Measurements from ENCODE around the gene LRRC8D.
"Not testable (repeated sequence)": the region's sequence is repeated elsewhere in the genome, so short reads cannot be mapped to it uniquely, and the experiment has no call there.

Gene LRRC8D

GRCh38 chr1:89820422-89821321, at the start of gene LRRC8D:
LRRC8D (plus strand) TSS chr1:89821032; CDS start chr1:89933069, 112,037 bp downstream.
- DNase-seq: peak; percentile 88

DNA sequence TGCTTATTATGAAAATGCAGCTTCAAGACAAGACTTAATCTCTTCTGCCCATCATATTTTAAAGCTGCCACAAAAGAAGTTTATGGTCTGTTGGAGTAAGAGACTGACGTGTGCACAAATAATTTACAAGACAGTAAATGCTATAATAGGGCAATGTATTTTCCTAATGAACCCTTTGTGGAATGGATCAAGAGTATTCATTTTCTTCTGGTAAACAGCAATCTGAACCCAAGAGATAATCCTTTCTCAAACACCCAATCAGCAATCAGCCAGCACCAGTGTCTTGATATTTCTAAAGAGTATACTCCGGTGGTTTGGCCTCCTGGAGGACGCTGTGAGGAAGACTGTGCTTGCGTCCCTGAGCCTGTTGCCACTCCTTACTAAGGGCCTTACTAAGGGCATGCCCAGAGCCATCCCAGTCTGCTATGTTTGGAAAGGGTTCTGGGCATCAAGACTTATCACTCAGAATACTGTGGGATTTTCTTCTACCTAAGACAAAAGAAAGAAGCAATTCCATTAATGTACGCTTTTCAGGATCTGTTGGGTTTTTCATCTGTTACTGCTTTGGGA, 48.8 kb upstream of the LRRC8D start:
- DNase-seq: no peak

- DNase-seq: not testable (repeated sequence)
Measured at GRCh38 chr1:89776104-89776503, 44.7 kb upstream of the LRRC8D start.

DNA sequence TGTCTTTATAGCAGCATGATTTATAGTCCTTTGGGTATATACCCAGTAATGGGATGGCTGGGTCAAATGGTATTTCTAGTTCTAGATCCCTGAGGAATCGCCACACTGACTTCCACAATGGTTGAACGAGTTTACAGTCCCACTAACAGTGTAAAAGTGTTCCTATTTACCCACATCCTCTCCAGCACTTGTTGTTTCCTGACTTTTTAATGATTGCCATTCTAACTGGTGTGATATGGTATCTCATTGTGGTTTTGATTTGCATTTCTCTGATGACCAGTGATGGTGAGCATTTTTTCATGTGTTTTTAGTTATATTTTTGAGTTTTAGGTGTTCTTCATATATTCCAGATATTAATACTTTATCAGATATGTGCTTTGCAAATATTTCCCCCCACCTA, 43.6 kb upstream of the LRRC8D start:
- not testable (repeated sequence) for DNase-seq

DNA sequence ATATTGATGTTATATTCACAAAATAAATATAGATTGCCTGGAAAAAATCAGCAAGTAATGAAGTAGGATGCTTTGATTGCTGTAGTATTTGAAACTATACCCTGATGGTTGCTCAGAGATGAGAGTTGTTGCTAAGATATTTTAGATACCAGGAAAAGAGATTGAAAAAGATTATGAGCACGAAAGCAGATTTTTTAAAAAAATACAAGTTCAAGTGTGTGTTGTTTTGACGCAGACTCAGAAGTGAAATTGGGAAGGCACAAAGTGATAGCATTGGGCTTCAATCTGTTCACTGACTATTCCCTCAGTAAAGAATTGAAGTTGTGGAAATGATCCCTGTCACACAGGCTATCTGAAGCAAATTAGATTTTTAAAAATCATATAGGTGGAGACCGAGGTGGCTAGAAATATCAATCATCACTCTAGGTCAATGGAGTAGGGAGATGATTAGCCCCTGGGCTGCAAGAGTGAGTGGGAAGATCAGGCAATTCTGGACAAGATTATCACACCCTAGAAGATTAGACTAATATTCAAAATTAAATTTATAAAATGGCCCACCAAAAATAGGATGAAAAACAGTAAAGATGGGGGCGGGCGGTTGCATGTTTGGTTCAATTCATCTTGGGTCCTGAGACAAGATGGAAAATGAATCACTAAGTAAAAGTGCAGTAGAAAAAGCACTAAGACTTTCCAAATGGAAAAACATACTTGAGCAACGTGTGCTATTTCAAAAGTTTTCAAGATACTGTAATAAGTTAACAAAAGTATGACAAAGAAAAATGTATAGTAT, 41.5 kb upstream of the LRRC8D start:
- DNase-seq: no peak

DNA sequence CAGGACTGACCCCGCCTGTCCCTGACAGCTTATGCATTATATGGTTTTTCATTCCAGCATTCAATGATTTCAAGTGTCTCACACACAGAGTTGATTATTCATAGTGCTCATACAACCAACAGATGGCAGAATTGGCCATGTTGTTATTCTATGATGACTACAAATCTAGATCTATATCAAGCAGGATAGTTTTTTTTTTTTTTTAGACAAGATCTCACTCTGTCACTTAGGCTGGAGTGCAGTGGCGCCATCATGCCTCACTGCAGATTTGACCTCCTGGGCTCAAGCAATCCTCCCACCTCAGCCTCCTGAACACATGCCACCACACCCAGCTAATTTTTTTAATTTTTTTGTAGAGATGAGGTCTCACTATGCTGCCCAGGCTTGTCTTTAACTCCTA, 40.1 kb upstream of the LRRC8D start:
- peak; percentile 40 for DNase-seq

DNA sequence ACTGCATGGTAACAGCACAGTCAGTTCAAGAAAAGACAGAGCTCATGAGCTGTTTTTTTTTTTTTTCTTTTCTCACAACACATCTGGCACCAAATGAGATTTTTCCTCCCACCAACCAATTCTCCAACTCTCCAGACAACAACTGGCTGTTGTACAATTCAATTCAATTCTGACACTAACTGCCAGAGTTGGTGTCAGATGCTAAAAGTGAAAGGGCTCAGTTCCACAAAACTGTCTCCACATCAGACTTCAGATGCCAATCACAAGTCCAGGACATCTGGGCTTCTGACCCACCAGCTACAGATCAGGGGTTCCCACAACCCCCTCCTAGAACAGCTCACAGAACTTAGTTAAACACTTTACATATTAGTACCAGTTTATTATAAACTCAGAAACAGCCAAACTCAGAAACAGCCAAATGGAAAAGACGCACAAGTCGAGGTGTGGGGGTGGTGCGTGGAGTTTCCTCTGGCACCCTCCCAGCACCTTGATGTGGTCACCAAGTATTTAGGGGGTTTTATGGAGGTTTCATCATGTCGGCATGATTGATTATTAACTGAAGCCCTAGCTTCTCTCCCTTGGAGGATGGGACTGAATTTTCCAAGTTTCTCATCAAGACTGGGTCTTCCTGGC, 39.2 kb upstream of the LRRC8D start:
- no peak for DNase-seq

- no peak for DNase-seq
Measured at GRCh38 chr1:89786628-89787214, 34.1 kb upstream of the LRRC8D start.

DNA sequence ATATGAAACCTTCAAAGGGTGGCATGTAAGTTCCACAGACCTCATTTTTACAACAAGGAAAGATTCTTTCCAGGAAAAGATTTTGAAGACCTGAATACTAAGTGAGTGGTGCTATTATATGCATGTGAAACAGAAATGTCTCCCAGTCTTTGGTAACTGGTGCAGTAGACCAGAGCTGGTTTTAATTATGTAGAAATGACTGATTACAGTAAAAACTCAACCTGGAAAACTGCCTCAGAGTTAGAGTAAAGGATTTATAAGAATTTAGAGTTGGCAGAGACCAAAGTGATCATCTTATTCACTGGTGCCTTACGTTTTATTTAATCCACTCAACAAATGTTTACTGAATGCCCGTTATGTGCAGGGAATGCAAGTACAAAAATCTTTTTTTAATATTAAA, 30.2 kb upstream of the LRRC8D start:
- no peak for DNase-seq

DNA sequence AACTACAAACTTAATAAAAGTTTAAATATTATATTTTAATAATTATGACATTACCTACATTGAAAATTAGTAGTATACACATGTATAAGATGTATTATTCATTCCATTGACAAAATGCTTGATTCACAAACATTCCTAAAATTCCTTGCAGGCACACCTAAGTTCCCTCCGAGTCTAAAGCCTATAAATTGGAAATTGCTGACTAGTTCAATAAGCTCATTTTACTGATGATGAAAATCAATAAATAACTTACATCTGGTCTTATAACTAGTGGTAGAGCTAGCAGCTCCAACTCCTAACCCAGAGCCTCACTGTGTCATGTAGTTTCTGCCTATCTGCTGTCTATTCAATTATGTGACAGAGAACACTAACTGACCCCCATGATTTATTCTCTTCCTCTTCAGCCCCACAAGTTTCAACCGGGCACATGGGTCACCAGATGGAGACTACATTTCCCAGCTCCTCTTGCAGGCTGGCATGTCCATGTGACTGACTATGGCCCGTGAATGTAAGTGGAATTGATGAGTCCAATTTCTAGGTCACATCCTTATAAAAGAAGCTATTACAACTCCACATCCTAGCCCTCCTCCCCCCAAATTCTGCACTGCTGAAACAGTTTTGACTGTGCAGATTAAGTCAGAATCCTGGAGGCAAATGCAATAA, 29.6 kb upstream of the LRRC8D start:
- no peak for DNase-seq

DNA sequence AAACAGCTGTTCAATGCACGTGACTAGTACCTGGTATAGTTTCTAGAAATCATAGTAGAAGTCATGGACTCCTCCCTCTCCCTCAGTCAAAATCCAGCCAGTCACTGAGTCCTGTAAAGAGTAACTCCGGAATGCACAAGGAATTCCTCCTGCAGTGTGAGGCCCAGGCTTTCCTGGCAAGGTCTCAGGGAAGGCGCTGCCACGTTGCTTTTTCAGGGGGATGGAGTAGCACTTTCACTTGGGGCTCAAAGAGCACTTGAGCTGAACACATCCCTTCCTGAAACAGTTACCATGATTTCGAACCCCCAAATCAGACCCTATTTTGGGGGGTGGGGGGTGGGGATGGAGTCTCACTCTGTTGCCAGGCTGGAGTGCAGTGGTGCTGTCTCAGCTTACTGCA, 26.4 kb upstream of the LRRC8D start:
- DNase-seq: no peak

DNA sequence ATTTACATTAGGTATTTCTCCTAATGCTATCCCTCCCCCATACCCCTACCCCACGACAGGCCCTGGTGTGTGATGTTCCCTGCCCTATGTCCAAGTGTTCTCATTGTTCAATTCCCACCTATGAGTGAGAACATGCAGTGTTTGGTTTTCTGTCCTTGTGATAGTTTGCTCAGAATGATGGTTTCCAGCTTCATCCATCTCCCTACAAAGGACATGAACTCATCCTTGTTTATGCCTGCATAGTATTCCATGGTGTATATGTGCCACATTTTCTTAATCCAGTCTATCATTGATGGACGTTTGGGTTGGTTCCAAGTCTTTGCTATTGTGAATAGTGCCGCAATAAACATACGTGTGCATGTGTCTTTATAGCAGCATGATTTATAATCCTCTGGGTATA, 25.3 kb upstream of the LRRC8D start:
- not testable (repeated sequence) for DNase-seq

GRCh38 chr1:89797876-89798275, 23.0 kb upstream of the LRRC8D start:
- not testable (repeated sequence) for DNase-seq

GRCh38 chr1:89799495-89799894, 21.3 kb upstream of the LRRC8D start:
- no peak for DNase-seq

DNA sequence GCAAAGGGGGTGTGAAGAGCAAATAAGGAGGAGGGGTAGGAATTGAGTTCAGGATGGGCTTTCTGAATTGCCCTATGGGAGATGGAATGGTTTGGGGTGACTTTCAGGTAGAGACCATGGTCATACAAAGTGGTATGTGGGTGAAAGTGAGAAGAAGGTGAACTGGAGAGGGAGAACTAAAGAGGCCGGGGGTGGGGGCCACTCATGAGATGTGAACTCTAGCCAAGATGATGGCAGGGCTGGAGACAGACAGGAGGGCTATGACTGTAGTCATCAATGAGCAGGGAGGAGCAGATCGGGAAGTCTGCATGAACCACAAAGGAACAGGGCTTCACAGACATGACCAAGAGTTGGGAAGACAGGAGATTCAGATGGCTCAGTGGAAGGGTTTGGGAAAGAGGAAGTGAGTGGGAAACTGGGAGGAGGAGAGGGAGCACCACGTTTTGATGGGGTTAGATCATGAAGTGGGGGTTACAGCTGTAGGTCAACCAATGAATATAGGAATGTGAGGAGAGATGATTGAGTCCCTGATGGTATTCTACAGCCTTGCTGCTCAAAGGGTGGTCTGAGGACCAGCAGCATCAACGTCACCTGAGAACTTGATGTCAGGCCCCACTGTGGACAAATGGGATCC, 20.7 kb upstream of the LRRC8D start:
- DNase-seq: no peak

DNA sequence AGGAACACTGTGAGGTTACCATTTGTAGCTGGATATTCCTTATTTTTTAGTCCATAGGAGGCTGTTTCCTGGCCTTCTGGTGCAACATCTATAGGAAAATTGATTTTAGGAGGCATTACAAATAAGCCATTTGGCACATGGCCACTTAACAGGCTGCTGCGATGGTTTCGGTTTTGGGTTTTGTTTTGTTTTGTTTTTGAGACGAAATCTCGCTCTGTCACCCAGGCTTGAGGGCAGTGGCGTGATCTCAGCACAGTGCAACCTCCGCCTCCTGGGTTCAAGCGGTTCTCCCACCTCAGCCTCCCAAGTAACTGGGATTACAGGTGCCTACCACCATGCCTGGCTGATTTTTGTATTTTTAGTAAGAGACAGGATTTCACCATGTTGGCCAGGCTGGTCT, 20.1 kb upstream of the LRRC8D start:
- DNase-seq: no peak

GRCh38 chr1:89802051-89802450, 18.8 kb upstream of the LRRC8D start:
- no peak for DNase-seq

- DNase-seq: no peak
Measured at GRCh38 chr1:89802841-89803240, 18.0 kb upstream of the LRRC8D start.

- DNase-seq: peak; percentile 93
Measured at GRCh38 chr1:89804642-89805237, 16.1 kb upstream of the LRRC8D start.

DNA sequence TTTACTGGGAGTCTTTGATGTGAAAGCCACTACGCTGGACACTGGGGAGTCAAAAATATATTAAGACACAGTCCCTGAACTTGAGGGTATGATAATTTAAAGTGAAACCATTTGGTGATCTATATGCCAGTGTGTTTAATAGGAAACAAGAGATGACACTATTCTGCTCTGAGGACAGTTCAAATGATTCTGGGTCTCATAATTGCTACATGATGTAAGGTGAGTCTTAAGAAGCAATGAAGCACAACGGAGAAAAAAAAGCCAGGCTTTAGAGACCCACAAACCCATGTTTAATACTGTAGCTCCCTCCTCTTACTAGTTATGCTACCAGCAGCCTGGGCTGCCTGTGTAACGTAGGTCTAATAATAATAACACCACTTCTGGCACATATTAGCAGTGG, 14.2 kb upstream of the LRRC8D start:
- no peak for DNase-seq

GRCh38 chr1:89807503-89807902, 13.3 kb upstream of the LRRC8D start:
- no peak for DNase-seq
